B cell (primary cell): ENCODE results near the gene DLG2. TPM values are rescaled to one million over a fixed set of nuclear protein-coding genes. Genes with fewer than 3 reads are reported as not detected.

ENCODE experiments used
- ATAC-seq: fragments of 200-7000 bp; cut with Tn5 transposase; one replicate; pipeline ENCODE4 v1.10.0; 2021; ENCODE audit warnings: low read depth, mild to moderate bottlenecking, moderate number of reproducible peaks, moderate library complexity
- CTCF ChIA-PET: fragments of 350-600 bp; sonication (Branson Sonifier 250); formaldehyde crosslinking; loops from one replicate; lab custom pipeline; 2021; ENCODE audit warnings: antibody characterized with exemption, inconsistent platforms; lab: Charles Lee
- POLR2A ChIA-PET: fragments of 350-600 bp; sonication (Branson Sonifier 250); formaldehyde crosslinking; loops from one replicate; lab custom pipeline; 2021; ENCODE audit warnings: antibody characterized with exemption; lab: Charles Lee
- DNase-seq: peaks from one replicate; pipeline ENCODE4 v3.0.0; 2013
- H2AFZ ChIP-seq: 2 replicates; pipeline ENCODE4 v1.6.1; 2012; ENCODE audit warnings: mild to moderate bottlenecking, low read depth, low read length; ENCODE audit not compliant: insufficient read depth, poor library complexity, severe bottlenecking
- H3K27ac ChIP-seq, 2 donors: 1 replicate in 1 of 2; 2 replicates in 1 of 2; pipeline ENCODE4 v1.5.1; 2012 to 2013; ENCODE audit warnings: low read length in 2 of 2, mild to moderate bottlenecking in 2 of 2, moderate library complexity in 1 of 2
- H3K27me3 ChIP-seq, 4 experiments: fragments of 200-600 bp in 1 of 4; sonication (generic) in 1 of 4; replicated peaks in 1 of 4; 1 replicate in 2 of 4; 2 replicates in 2 of 4; pipeline versions ENCODE4 v1.6.1 to v1.7.0; 2013 to 2016; ENCODE audit warnings: low read length in 3 of 4, mild to moderate bottlenecking in 2 of 4, mixed read lengths in 1 of 4, moderate library complexity in 1 of 4; ENCODE audit not compliant: insufficient read depth in 4 of 4, control insufficient read depth in 3 of 4; ENCODE audit errors: control extremely low read depth in 1 of 4
- H3K36me3 ChIP-seq, 2 experiments: replicated peaks in 1 of 2; 1 replicate in 1 of 2; 2 replicates in 1 of 2; pipeline versions ENCODE4 v1.6.1 to v1.7.1; 2013; ENCODE audit warnings: low read length in 1 of 2; ENCODE audit not compliant: insufficient read depth in 2 of 2, control insufficient read depth in 1 of 2; ENCODE audit errors: control extremely low read depth in 1 of 2, extremely low read depth in 1 of 2
- H3K4me1 ChIP-seq, 2 donors: fragments of 200-600 bp in 1 of 2; sonication (generic) in 1 of 2; 1 replicate in 1 of 2; 2 replicates in 1 of 2; pipeline versions ENCODE4 v1.5.1 to v1.6.1; 2013 to 2017; ENCODE audit warnings: low read length in 2 of 2; ENCODE audit not compliant: control insufficient read depth in 2 of 2, insufficient read depth in 2 of 2
- H3K4me2 ChIP-seq: replicated peaks from 2 replicates; pipeline ENCODE3; 2012; ENCODE audit warnings: mild to moderate bottlenecking, low read depth, low read length; ENCODE audit not compliant: poor library complexity, severe bottlenecking
- H3K4me3 ChIP-seq, 5 experiments: fragments of 200-600 bp in 1 of 5; sonication (generic) in 1 of 5; 1 replicate in 3 of 5; 2 replicates in 2 of 5; pipeline versions ENCODE4 v1.5.1 to v1.7.0; 2011 to 2016; ENCODE audit warnings: low read length in 4 of 5, mild to moderate bottlenecking in 4 of 5, low read depth in 2 of 5, control low read depth in 1 of 5, moderate library complexity in 1 of 5; ENCODE audit not compliant: insufficient read depth in 1 of 5; ENCODE audit errors: control extremely low read depth in 1 of 5, extremely low read depth in 1 of 5
- H3K79me2 ChIP-seq: fragments of 200-600 bp; sonication (generic); one replicate; pipeline ENCODE4 v1.6.0; 2016; ENCODE audit warnings: low read length; ENCODE audit not compliant: control insufficient read depth, insufficient read depth
- H3K9ac ChIP-seq: fragments of 200-600 bp; sonication (generic); 2 replicates; pipeline ENCODE4 v1.6.1; 2017; ENCODE audit warnings: mild to moderate bottlenecking, low read length, moderate library complexity
- H3K9me3 ChIP-seq, 3 donors: one replicate each; pipeline versions ENCODE4 v1.6.1 to v1.7.1; 2013; ENCODE audit warnings: low read length in 2 of 3; ENCODE audit not compliant: control insufficient read depth in 2 of 3, insufficient read depth in 1 of 3; ENCODE audit errors: control extremely low read depth in 1 of 3
- H4K20me1 ChIP-seq: 2 replicates; pipeline ENCODE4 v1.6.0; 2012; ENCODE audit warnings: mild to moderate bottlenecking, low read length; ENCODE audit not compliant: insufficient read depth, control insufficient read depth, poor library complexity, severe bottlenecking
- H3K27ac Mint-ChIP-seq: one replicate; pipeline ENCODE4 v1.8.0; 2021; ENCODE audit warnings: mixed read lengths
- H3K27me3 Mint-ChIP-seq: one replicate; pipeline ENCODE4 v1.8.0; 2021; ENCODE audit warnings: mixed read lengths
- H3K4me1 Mint-ChIP-seq: one replicate; pipeline ENCODE4 v1.8.0; 2021; ENCODE audit warnings: mixed read lengths
- H3K4me3 Mint-ChIP-seq: one replicate; pipeline ENCODE4 v1.8.0; 2021; ENCODE audit warnings: mixed read lengths
- H3K9me3 Mint-ChIP-seq: one replicate; pipeline ENCODE4 v1.8.0; 2022; ENCODE audit warnings: mixed read lengths; ENCODE audit not compliant: insufficient read depth
- CTCF ChIP-seq: fragments of 200-600 bp; IDR thresholded peaks from one replicate; pipeline ENCODE4 v1.8.0; 2022; ENCODE audit warnings: antibody characterized with exemption, mild to moderate bottlenecking
- EZH2 ChIP-seq: IDR thresholded peaks from 2 replicates; pipeline ENCODE4 v1.6.1; 2012; ENCODE audit warnings: borderline replicate concordance, low read depth, mild to moderate bottlenecking, moderate library complexity, low read length; ENCODE audit not compliant: insufficient read depth, poor library complexity, severe bottlenecking
- WGBS: methylation state at CpG from one replicate; pipeline ENCODE4 v1.1.5; 2013; ENCODE audit warnings: missing lambda C conversion rate; ENCODE audit not compliant: insufficient coverage; 5-methylcytosine and 5-hydroxymethylcytosine counted together
- intact Hi-C: fragments of 100-400 bp; cut with micrococcal nuclease; formaldehyde crosslinking; loops from one replicate; pipeline ENCODE4 v1.10.0; 2022
- polyA plus RNA-seq: library from polyadenylated mRNA; depleted of rRNA; stranded (reverse); fragments of >200 nt; gene quantifications from 2 replicates; pipeline ENCODE4 v1.2.3, GENCODE V29; 2012
- total RNA-seq, 2 donors: library from RNA; stranded (reverse); fragments of 120-200 nt in 1 of 2; gene quantifications; 1 replicate in 1 of 2; 2 replicates in 1 of 2; pipeline versions ENCODE4 v1.2.3 to v1.2.4, GENCODE V29; 2013 to 2022

Gene DLG2
- total and polyA plus RNA-seq, 2 donors (not counting 1 experiment from before 2014, with no cell fraction given) = 0.54 to 5.4 TPM

- H3K9me3 ChIP-seq = no peaks in the 10 kb centered on the region
- 78% methylated on average over 3 of the region's 4 CpGs for WGBS
- no peaks in the 10 kb centered on the region for H3K79me2 ChIP-seq
- no peaks in the 10 kb centered on the region for H3K4me1 ChIP-seq
- CTCF ChIA-PET = no interaction called here
- POLR2A ChIA-PET = no interaction called here
- Mint-ChIP-seq H3K4me3 (no peak overlapping the region), H3K9me3 (no peaks in the 10 kb centered on the region), H3K27ac (no peak overlapping the region), H3K27me3 (peaks cover 16% of the 10 kb centered on the region), H3K4me1 (no peaks in the 10 kb centered on the region)
- peaks cover 0 to 3% (median 1%) of the 10 kb centered on the region in 4 experiments for H3K27me3 ChIP-seq
- no peak overlapping the region for H3K4me2 ChIP-seq
- TF ChIP-seq CTCF (no peak), EZH2 (no peak)
- H3K9ac ChIP-seq = no peak overlapping the region
- H3K4me3 ChIP-seq = no peak overlapping the region
- H2AFZ ChIP-seq = no peak overlapping the region
- ATAC-seq (no peak), DNase-seq (no peak)
- H3K36me3 ChIP-seq = no peaks in the 10 kb centered on the region
- H3K27ac ChIP-seq = no peak overlapping the region
- intact Hi-C loops = no loop called here
- no peaks in the 10 kb centered on the region for H4K20me1 ChIP-seq
Measured at GRCh38 chr11:84541731-84542340, 1085.3 kb downstream of the DLG2 start.

GRCh38 chr11:84536456-84536855 lies 1090.7 kb downstream of the DLG2 start:
- Histone ChIP-seq H3K27me3 (peaks cover 0 to 3% (median 1%) of the 10 kb centered on the region in 4 experiments), H3K9ac (no peak overlapping the region), H3K4me1 (no peaks in the 10 kb centered on the region), H3K9me3 (no peaks in the 10 kb centered on the region), H3K79me2 (no peaks in the 10 kb centered on the region), H3K27ac (no peak overlapping the region), H2AFZ (no peak overlapping the region), H3K4me3 (no peak overlapping the region), H4K20me1 (no peaks in the 10 kb centered on the region), H3K36me3 (no peaks in the 10 kb centered on the region), H3K4me2 (no peak overlapping the region)
- Mint-ChIP-seq H3K27ac (no peak overlapping the region), H3K27me3 (peaks cover 16% of the 10 kb centered on the region), H3K9me3 (no peaks in the 10 kb centered on the region), H3K4me1 (no peaks in the 10 kb centered on the region), H3K4me3 (no peak overlapping the region)
- no peak for ATAC-seq
- POLR2A ChIA-PET = no interaction called here
- 89% methylated on average over 3 of the region's 3 CpGs for WGBS
- TF ChIP-seq CTCF (no peak), EZH2 (no peak)
- CTCF ChIA-PET = no interaction called here
- intact Hi-C loops = no loop called here
- no peak for DNase-seq
